Adrenal gland (tissue), 12 donors: ENCODE data around the gene BRD1. TPM values are rescaled to one million over a fixed set of nuclear protein-coding genes. Genes with fewer than 3 reads are reported as not detected.
A peak's percentile ranks its signal among the peaks of the same experiment; 100 is the strongest.

Experiments
- DNase-seq, 7 donors: peaks; one replicate each; pipeline ENCODE4 v3.0.0-alpha.2; 2019 to 2020
- H3K27ac ChIP-seq, 5 donors: fragments of 200-600 bp; sonication (generic) in 4 of 5; 1 replicate in 3 of 5; 2 replicates in 2 of 5; pipeline versions ENCODE4 v1.5.1 to v1.8.0; 2016 to 2020; ENCODE audit warnings: mild to moderate bottlenecking in 1 of 5
- H3K27me3 ChIP-seq: fragments of 200-600 bp; 2 replicates; pipeline ENCODE4 v1.8.0; 2021
- H3K36me3 ChIP-seq, 2 donors: fragments of 200-600 bp; replicated peaks in 1 of 2; 1 replicate in 1 of 2; 2 replicates in 1 of 2; pipeline versions ENCODE4 v1.5.1 to v1.8.0; 2018 to 2022
- H3K4me1 ChIP-seq, 2 donors: fragments of 200-600 bp; replicated peaks in 1 of 2; 1 replicate in 1 of 2; 2 replicates in 1 of 2; pipeline versions ENCODE4 v1.5.1 to v1.8.0; 2018 to 2021
- H3K4me3 ChIP-seq, 4 donors: fragments of 200-600 bp; sonication (generic) in 3 of 4; one replicate each; pipeline ENCODE4 v1.5.1; 2016 to 2018
- H3K9me3 ChIP-seq, 3 donors: fragments of 200-600 bp; sonication (generic) in 1 of 3; replicated peaks in 1 of 3; 1 replicate in 2 of 3; 2 replicates in 1 of 3; pipeline versions ENCODE4 v1.5.1 to v1.8.0; 2016 to 2021
- CTCF ChIP-seq, 6 experiments: fragments of 450-650 bp in 4 of 6; fragments of 200-600 bp in 2 of 6; sonication (generic) in 1 of 6; IDR thresholded peaks; 1 replicate in 5 of 6; 2 replicates in 1 of 6; pipeline versions ENCODE4 v1.5.1 to v1.8.0; 2016 to 2021; ENCODE audit warnings: antibody characterized with exemption in 6 of 6, mild to moderate bottlenecking in 2 of 6, moderate library complexity in 1 of 6
- POLR2A ChIP-seq, 2 donors: fragments of 450-650 bp; IDR thresholded peaks; one replicate each; pipeline ENCODE4 v1.6.1; 2017; ENCODE audit warnings: antibody characterized with exemption in 2 of 2, mild to moderate bottlenecking in 2 of 2, moderate library complexity in 1 of 2
- WGBS, 4 donors: extraction: QIAGEN DNeasy Blood & Tissue Kit in 2 of 4; methylation state at CpG; one replicate each; pipeline versions ENCODE4 v1.1.5 to v1.1.7; 2013 to 2017; 5-methylcytosine and 5-hydroxymethylcytosine counted together
- intact Hi-C, 2 donors: fragments of 100-400 bp; cut with DNase I; formaldehyde crosslinking; loops; one replicate each; pipeline versions ENCODE4 v1.14.1 to v1.15.0; 2022 to 2023
- polyA plus RNA-seq, 3 donors: library from polyadenylated mRNA; stranded (reverse); fragments of 200-250 nt in 2 of 3; fragments of 350-450 nt in 1 of 3; fragmentation: Illumina TruSeq in 1 of 3; extraction: RNeasy Lipid Tissue Mini Kit (QIAGEN cat#74804) in 1 of 3; gene quantifications; one replicate each; pipeline ENCODE4 v1.2.3, GENCODE V29; 2013 to 2014
- total RNA-seq, 9 donors: library from RNA; depleted of rRNA in 4 of 9; stranded (reverse); fragments of >200 nt in 4 of 9; fragments of 120-200 nt in 1 of 9; fragmentation: NEBNext Ultra II Directional in 1 of 9; extraction: Animal tissue kit (Norgen Biotek cat#: 25700) in 1 of 9; gene quantifications; one replicate each; pipeline versions ENCODE4 v1.1.0 to v1.2.4, GENCODE V29; 2013 to 2023
- donor health status: healthy with polysubstance abuse.
- donor health status: Bipolar disorder and iron deficiency.
- donor health status: DM: yes; HTN: yes; CAD: no.
- donor health status: DM: no; HTN: no; CAD: no.
- donor health status: DM: no; HTN: no; CAD: no.
- donor health status: DM: yes; HTN: yes; CAD: no.

Gene BRD1
- total and polyA plus RNA-seq, 12 donors: 9.4 to 62.4 (median 26.6) TPM

DNA sequence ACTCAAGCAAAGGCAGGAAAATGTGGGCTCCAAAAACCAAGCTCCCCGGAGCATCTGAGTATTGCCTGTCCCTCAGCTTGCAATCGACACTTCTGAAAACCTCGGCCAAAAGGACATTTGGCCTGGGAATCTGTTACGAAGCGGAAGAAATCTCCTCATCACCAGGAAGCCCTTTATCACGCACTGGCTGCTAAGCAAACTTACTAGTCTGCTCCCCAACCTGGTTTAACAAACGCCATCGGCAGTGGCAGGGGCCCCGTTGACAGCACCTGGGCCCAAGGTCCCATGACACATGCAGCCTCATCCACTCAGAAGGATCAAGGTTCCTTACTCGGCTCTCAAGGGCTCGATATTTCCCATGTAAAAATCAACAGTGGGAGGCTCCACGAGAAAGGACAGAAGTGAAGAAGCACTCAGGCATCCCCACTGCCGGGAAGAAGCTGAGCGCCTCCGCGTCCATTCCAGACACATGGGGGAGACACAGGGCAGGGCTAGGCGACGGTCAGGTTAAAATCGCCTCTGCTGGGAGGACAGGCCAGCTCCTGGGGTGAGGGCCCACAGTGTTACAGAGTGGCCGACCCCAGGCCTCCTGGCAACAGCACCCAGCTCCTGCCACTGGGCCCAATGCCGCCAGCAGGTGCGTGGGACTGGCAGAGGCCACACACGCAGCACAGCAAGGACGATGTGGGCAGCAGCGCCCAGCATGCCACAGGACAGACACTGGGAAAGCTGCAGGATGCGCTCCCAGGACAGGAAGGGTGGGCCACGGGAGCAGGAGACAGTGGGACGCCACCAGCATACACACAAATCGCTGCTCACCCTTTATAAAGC, 27.1 kb downstream of the BRD1 start:
- Histone ChIP-seq H3K27me3 (no peaks in the 10 kb centered on the region), H3K4me1 (peaks cover 10 to 15% of the 10 kb centered on the region in 2 donors), H3K36me3 (peaks cover 0 to 62% of the 10 kb centered on the region in 2 donors), H3K9me3 (no peaks in the 10 kb centered on the region), H3K4me3 (no peak overlapping the region), H3K27ac (peak overlapping the region in 3 of 5 donors; percentile 1 to 60 (median 57))
- 50 to 58% (median 54%) methylated on average over 15 to 29 of the region's 29 CpGs for WGBS, 4 donors
- intact Hi-C loops: no loop called here
- TF ChIP-seq POLR2A (IDR thresholded peaks at IDR 0.05) (no peak), CTCF (IDR thresholded peaks at IDR 0.05) (peak in 1 of 6 experiments; percentile 7)
- peak in 5 of 7 donors; percentile 28 to 55 (median 47) for DNase-seq

GRCh38 chr22:49799431-49800075, 28.1 kb downstream of the BRD1 start:
- no peaks in the 10 kb centered on the region for H3K9me3 ChIP-seq

GRCh38 chr22:49798486-49799151, 29.1 kb downstream of the BRD1 start:
- H3K4me3 ChIP-seq: no peak overlapping the region
- H3K36me3 ChIP-seq: peaks cover 0 to 75% of the 10 kb centered on the region in 2 donors
- DNase-seq: no peak
- no peaks in the 10 kb centered on the region for H3K27me3 ChIP-seq
- 94 to 97% (median 95%) methylated on average over 22 to 37 of the region's 37 CpGs for WGBS, 4 donors
- H3K4me1 ChIP-seq: peaks cover 10 to 16% of the 10 kb centered on the region in 2 donors
- intact Hi-C loops: no loop called here
- no peak for TF ChIP-seq CTCF (IDR thresholded peaks at IDR 0.05)
- no peak for TF ChIP-seq POLR2A (IDR thresholded peaks at IDR 0.05)
- H3K9me3 ChIP-seq: no peaks in the 10 kb centered on the region
- no peak overlapping the region for H3K27ac ChIP-seq

More at GRCh38 chr22:49799431-49800075, 28.1 kb downstream of the BRD1 start:
- peaks cover 0 to 72% of the 10 kb centered on the region in 2 donors for H3K36me3 ChIP-seq
- WGBS, 4 donors: 89 to 92% (median 90%) methylated on average over 14 to 18 of the region's 18 CpGs
- H3K27me3 ChIP-seq: no peaks in the 10 kb centered on the region
- TF ChIP-seq POLR2A (IDR thresholded peaks at IDR 0.05) (no peak), CTCF (IDR thresholded peaks at IDR 0.05) (no peak)
- peaks cover 10 to 15% of the 10 kb centered on the region in 2 donors for H3K4me1 ChIP-seq
- no peak for DNase-seq
- no peak overlapping the region for H3K4me3 ChIP-seq
- intact Hi-C loops: no loop called here
- peak overlapping the region in 1 of 5 donors; percentile 57 for H3K27ac ChIP-seq

DNA sequence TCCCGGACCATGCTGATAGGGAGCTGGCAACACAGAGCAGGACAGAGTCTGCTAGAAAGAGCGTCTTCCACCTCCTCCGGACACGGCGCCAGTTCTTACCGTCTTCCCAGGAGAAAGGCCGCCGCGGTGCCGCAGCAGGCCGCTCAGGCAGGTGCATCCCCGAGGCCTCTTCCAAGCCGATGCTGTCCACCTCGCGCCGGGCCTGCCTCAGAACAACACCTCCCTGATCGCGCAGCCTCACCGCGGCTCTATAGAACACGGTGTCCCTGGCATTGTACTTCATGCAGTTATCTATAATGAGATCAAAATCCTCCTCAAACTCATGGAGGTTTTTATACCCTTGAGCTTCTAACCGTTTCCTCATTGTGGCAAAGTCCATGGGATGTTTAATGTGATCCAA, 30.0 kb downstream of the BRD1 start:
- no peak for DNase-seq
- intact Hi-C loops: no loop called here
- H3K36me3 ChIP-seq: peaks cover 0 to 75% of the 10 kb centered on the region in 2 donors
- no peaks in the 10 kb centered on the region for H3K27me3 ChIP-seq
- H3K9me3 ChIP-seq: no peaks in the 10 kb centered on the region
- TF ChIP-seq POLR2A (IDR thresholded peaks at IDR 0.05) (no peak), CTCF (IDR thresholded peaks at IDR 0.05) (no peak)
- 90 to 96% (median 94%) methylated on average over 15 to 22 of the region's 22 CpGs for WGBS, 4 donors
- no peak overlapping the region for H3K27ac ChIP-seq
- H3K4me3 ChIP-seq: no peak overlapping the region
- peaks cover 16 to 24% of the 10 kb centered on the region in 2 donors for H3K4me1 ChIP-seq
